Measurements from ENCODE around the gene AGTPBP1.

GRCh38 chr9:85746309-85746708, 4.6 kb upstream of the AGTPBP1 start:
- no peak for TF ChIP-seq CTCF (IDR thresholded peaks at IDR 0.05)
- TF ChIP-seq POLR2A (IDR thresholded peaks at IDR 0.05): no peak
- no peak for TF ChIP-seq EP300 (IDR thresholded peaks at IDR 0.05)
